IPS-15b (cell line): Measurements from ENCODE around the gene PHAX.
"Not testable (repeated sequence)": the region's sequence is repeated elsewhere in the genome, so short reads cannot be mapped to it uniquely, and the experiment has no call there.

Experiments used
- H3K27me3 ChIP-seq: one replicate; pipeline ENCODE4 v1.6.1; 2013; ENCODE audit warnings: low read length; ENCODE audit not compliant: control insufficient read depth, insufficient read depth
- H3K36me3 ChIP-seq: one replicate; pipeline ENCODE4 v1.6.1; 2013; ENCODE audit warnings: low read length; ENCODE audit not compliant: control insufficient read depth, insufficient read depth
- H3K4me1 ChIP-seq: one replicate; pipeline ENCODE4 v1.6.1; 2013; ENCODE audit warnings: mild to moderate bottlenecking, low read length; ENCODE audit not compliant: control insufficient read depth, insufficient read depth
- H3K4me3 ChIP-seq: one replicate; pipeline ENCODE4 v1.5.1; 2013; ENCODE audit warnings: low read depth, low read length
- H3K9ac ChIP-seq: one replicate; pipeline ENCODE4 v1.6.1; 2013; ENCODE audit warnings: low read depth, mild to moderate bottlenecking, low read length
- H3K9me3 ChIP-seq: one replicate; pipeline ENCODE4 v1.6.1; 2013; ENCODE audit warnings: mild to moderate bottlenecking, low read length; ENCODE audit not compliant: control insufficient read depth, insufficient read depth

The PHAX gene, protein sequence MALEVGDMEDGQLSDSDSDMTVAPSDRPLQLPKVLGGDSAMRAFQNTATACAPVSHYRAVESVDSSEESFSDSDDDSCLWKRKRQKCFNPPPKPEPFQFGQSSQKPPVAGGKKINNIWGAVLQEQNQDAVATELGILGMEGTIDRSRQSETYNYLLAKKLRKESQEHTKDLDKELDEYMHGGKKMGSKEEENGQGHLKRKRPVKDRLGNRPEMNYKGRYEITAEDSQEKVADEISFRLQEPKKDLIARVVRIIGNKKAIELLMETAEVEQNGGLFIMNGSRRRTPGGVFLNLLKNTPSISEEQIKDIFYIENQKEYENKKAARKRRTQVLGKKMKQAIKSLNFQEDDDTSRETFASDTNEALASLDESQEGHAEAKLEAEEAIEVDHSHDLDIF

GRCh38 chr5:126600631-126601511 is at the start of gene PHAX:
Gene PHAX, plus strand, starts transcription at chr5:126600947. Its CDS starts 16 bp downstream, at chr5:126600963.
- Histone ChIP-seq H3K9me3 (no peaks in the 10 kb centered on the region), H3K4me1 (peaks cover 11% of the 10 kb centered on the region), H3K9ac (peak within 1 kb of the TSS; percentile 93), H3K27me3 (no peaks in the 10 kb centered on the region), H3K36me3 (peaks cover 7% of the 10 kb centered on the region), H3K4me3 (peak within 1 kb of the TSS; percentile 79)

- Histone ChIP-seq H3K4me1 (no peaks in the 10 kb centered on the region), H3K36me3 (peaks cover 43% of the 10 kb centered on the region), H3K4me3 (no peak overlapping the region), H3K9ac (no peak overlapping the region), H3K9me3 (no peaks in the 10 kb centered on the region), H3K27me3 (no peaks in the 10 kb centered on the region)
Measured at GRCh38 chr5:126552614-126553013, 48.1 kb upstream of the PHAX start.

GRCh38 chr5:126555101-126555500 is 45.6 kb upstream of the PHAX start:
- H3K27me3 ChIP-seq, H3K9me3 ChIP-seq, H3K4me3 ChIP-seq, H3K9ac ChIP-seq, H3K4me1 ChIP-seq: not testable (repeated sequence)
- H3K36me3 ChIP-seq: peaks cover 40% of the 10 kb centered on the region

DNA sequence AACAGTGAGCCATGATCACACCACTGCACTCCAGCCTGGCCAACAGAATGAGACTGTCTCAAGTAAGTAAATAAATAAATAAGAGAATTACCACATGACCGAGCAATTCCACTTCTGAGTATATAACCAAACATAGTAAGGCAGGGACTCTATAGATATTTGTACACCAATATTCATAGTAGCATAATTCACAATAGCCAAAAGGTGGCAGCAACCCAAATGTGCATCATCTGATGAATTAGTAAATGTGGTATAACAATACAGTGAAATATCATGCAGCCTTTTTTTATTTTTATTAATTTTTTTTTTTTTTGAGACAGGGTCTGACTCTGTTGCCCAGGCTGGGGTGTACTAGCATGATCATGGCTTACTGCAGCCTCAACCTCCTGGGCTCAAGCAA is 38.8 kb upstream of the PHAX start:
- Histone ChIP-seq H3K9me3 (no peaks in the 10 kb centered on the region), H3K4me1 (no peaks in the 10 kb centered on the region), H3K9ac (no peak overlapping the region), H3K27me3 (no peaks in the 10 kb centered on the region), H3K36me3 (peaks cover 15% of the 10 kb centered on the region), H3K4me3 (no peak overlapping the region)

DNA sequence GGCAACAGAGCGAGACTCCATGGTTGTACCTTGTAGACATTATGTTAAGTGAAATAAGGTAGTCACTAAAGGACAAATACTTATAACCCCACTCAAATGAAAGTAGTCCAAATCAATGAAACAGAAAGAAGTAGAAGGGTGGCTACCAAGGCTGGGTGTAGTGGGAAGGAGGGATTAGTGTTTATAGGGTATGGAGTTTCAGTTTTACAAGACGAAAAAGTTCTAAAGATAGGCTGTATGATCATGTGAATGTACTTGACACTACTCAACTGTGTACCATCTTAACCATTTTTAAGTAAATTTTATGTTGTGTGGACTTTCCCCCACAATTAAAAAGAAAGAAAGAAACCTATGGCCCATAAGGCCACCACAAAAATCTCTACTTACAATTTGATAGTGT is 37.9 kb upstream of the PHAX start:
- Histone ChIP-seq H3K4me3 (no peak overlapping the region), H3K9me3 (no peaks in the 10 kb centered on the region), H3K27me3 (no peaks in the 10 kb centered on the region), H3K36me3 (peaks cover 18% of the 10 kb centered on the region), H3K9ac (no peak overlapping the region), H3K4me1 (no peaks in the 10 kb centered on the region)

DNA sequence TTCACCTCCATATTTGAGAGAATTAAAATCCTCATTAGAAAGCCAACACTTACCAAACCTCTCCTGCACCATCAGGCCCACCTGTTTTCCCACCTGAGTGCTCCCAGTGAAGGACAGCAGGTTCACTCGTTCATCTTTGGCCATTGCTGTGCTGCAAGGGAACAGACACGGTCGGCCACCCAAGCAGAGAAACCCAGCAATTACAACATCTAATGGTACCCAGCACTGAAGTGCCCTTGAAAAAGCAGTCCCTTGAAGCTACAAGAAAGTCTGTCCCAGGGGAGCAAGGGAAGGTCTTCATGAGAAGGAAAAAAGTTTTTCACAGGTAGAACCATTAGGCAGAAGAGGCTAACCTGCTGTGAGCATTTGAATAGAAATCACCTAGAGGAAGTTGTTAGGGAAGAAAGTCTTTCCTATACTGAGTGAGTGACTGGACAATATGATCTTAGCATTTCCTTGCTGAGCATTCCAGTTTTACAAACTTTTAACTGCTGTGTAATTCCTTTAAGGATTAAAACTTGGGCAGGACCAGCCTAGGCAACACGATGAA is 32.5 kb upstream of the PHAX start:
- no peak overlapping the region for H3K4me3 ChIP-seq
- peaks cover 12% of the 10 kb centered on the region for H3K36me3 ChIP-seq
- H3K27me3 ChIP-seq: no peaks in the 10 kb centered on the region
- H3K4me1 ChIP-seq: peaks cover 5% of the 10 kb centered on the region
- H3K9ac ChIP-seq: no peak overlapping the region
- H3K9me3 ChIP-seq: no peaks in the 10 kb centered on the region

GRCh38 chr5:126575644-126576043 is 25.1 kb upstream of the PHAX start:
- no peak overlapping the region for H3K9ac ChIP-seq
- no peaks in the 10 kb centered on the region for H3K27me3 ChIP-seq
- H3K4me3 ChIP-seq: no peak overlapping the region
- no peaks in the 10 kb centered on the region for H3K4me1 ChIP-seq
- H3K9me3 ChIP-seq: no peaks in the 10 kb centered on the region
- H3K36me3 ChIP-seq: peaks cover 35% of the 10 kb centered on the region

GRCh38 chr5:126576974-126577373 is 23.8 kb upstream of the PHAX start:
- H3K9me3 ChIP-seq: no peaks in the 10 kb centered on the region
- H3K36me3 ChIP-seq: peaks cover 35% of the 10 kb centered on the region
- H3K27me3 ChIP-seq: no peaks in the 10 kb centered on the region
- H3K9ac ChIP-seq: no peak overlapping the region
- H3K4me1 ChIP-seq: no peaks in the 10 kb centered on the region
- no peak overlapping the region for H3K4me3 ChIP-seq

DNA sequence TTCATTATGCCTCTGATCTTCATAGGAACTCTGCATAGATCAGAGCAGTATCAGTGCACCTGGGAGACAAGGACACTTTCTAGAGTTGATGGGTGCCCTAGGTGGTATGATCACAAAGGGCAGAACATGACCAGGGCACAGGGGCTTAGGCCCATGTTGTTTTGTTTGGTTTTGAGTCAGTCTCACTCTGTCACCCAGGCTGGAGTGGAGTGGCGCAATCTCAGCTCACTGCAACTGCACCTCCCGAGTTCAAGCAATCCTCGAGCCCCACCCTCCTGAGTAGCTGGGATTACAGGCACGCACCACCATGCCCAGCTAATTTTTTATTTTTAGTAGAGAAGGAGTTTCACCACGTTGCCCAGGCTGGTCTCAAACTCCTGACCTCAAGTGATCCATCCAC is 23.3 kb upstream of the PHAX start:
- peaks cover 35% of the 10 kb centered on the region for H3K36me3 ChIP-seq
- no peaks in the 10 kb centered on the region for H3K27me3 ChIP-seq
- no peaks in the 10 kb centered on the region for H3K9me3 ChIP-seq
- no peak overlapping the region for H3K9ac ChIP-seq
- no peak overlapping the region for H3K4me3 ChIP-seq
- H3K4me1 ChIP-seq: no peaks in the 10 kb centered on the region

GRCh38 chr5:126579716-126580115 is 21.0 kb upstream of the PHAX start:
- Histone ChIP-seq H3K4me1 (no peaks in the 10 kb centered on the region), H3K9ac (no peak overlapping the region), H3K9me3 (no peaks in the 10 kb centered on the region), H3K4me3 (no peak overlapping the region), H3K36me3 (peaks cover 36% of the 10 kb centered on the region), H3K27me3 (no peaks in the 10 kb centered on the region)

- H3K4me3 ChIP-seq: no peak overlapping the region
- no peaks in the 10 kb centered on the region for H3K27me3 ChIP-seq
- H3K4me1 ChIP-seq: no peaks in the 10 kb centered on the region
- H3K9me3 ChIP-seq: no peaks in the 10 kb centered on the region
- H3K36me3 ChIP-seq: peaks cover 13% of the 10 kb centered on the region
- H3K9ac ChIP-seq: no peak overlapping the region
Measured at GRCh38 chr5:126583761-126584160, 17.0 kb upstream of the PHAX start.
